ENCODE measurements around the gene MRGPRX2.

DNA sequence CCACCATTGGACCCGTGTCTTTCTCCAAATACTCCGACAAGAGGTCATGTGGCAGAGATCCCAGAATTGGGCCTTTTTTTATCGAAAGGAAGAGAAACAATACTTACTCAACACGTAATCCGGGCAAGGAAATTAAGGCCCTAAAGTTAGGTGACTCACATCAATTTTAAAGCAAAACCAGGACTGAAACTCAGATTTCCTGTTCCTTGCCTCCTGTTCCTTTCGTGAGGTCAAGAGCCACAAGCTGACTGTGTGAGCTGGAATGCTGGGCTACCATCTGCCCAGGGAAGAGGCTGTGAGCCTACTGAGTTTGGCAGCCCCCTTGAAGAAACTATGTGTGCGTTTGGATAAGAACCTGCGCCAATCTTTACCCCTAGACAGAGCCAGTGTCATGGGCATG is 27.1 kb upstream of the MRGPRX2 start:
- TF ChIP-seq, protein P1, sequence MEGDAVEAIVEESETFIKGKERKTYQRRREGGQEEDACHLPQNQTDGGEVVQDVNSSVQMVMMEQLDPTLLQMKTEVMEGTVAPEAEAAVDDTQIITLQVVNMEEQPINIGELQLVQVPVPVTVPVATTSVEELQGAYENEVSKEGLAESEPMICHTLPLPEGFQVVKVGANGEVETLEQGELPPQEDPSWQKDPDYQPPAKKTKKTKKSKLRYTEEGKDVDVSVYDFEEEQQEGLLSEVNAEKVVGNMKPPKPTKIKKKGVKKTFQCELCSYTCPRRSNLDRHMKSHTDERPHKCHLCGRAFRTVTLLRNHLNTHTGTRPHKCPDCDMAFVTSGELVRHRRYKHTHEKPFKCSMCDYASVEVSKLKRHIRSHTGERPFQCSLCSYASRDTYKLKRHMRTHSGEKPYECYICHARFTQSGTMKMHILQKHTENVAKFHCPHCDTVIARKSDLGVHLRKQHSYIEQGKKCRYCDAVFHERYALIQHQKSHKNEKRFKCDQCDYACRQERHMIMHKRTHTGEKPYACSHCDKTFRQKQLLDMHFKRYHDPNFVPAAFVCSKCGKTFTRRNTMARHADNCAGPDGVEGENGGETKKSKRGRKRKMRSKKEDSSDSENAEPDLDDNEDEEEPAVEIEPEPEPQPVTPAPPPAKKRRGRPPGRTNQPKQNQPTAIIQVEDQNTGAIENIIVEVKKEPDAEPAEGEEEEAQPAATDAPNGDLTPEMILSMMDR (IDR thresholded peaks at IDR 0.05; ENCODE audit: low read depth, low read length, poor library complexity, severe bottlenecking): no peak
- TF ChIP-seq EZH2phosphoT487 (IDR thresholded peaks at IDR 0.05; ENCODE audit: borderline replicate concordance, low read length): no peak
